Natural killer cell (primary cell): ENCODE measurements around the gene OSTF1. TPM values are rescaled to one million over a fixed set of nuclear protein-coding genes. Genes with fewer than 3 reads are reported as not detected.

Experiments
- ATAC-seq, 3 donors: fragments of 150-1000 bp in 2 of 3; fragments of 200-7000 bp in 1 of 3; cut with Tn5 transposase; 1 replicate in 1 of 3; 2 replicates in 2 of 3; pipeline ENCODE4 v1.10.0; 2021; ENCODE audit warnings: mild to moderate bottlenecking in 2 of 3, moderate library complexity in 2 of 3
- DNase-seq, 2 donors: peaks; one replicate each; pipeline versions ENCODE4 v3.0.0 to v3.0.0-alpha.2; 2013 to 2021; ENCODE audit warnings: mixed read lengths in 1 of 2
- H3K27ac ChIP-seq: one replicate; pipeline ENCODE4 v1.5.1; 2013; ENCODE audit warnings: mild to moderate bottlenecking, low read length
- H3K27me3 ChIP-seq: one replicate; pipeline ENCODE4 v1.6.1; 2013; ENCODE audit warnings: low read length; ENCODE audit not compliant: control insufficient read depth, insufficient read depth
- H3K36me3 ChIP-seq: one replicate; pipeline ENCODE4 v1.6.1; 2013; ENCODE audit warnings: low read length; ENCODE audit not compliant: control insufficient read depth, insufficient read depth
- H3K4me1 ChIP-seq: one replicate; pipeline ENCODE4 v1.6.1; 2013; ENCODE audit warnings: low read length; ENCODE audit not compliant: control insufficient read depth, insufficient read depth
- H3K4me3 ChIP-seq: one replicate; pipeline ENCODE4 v1.5.1; 2013; ENCODE audit warnings: low read length
- H3K9me3 ChIP-seq: one replicate; pipeline ENCODE4 v1.6.1; 2013; ENCODE audit warnings: low read length; ENCODE audit not compliant: control insufficient read depth, insufficient read depth
- H3K27ac Mint-ChIP-seq, 2 donors: one replicate each; pipeline ENCODE4 v1.8.0; 2022; ENCODE audit warnings: mild to moderate bottlenecking in 2 of 2, mixed read lengths in 2 of 2, moderate library complexity in 1 of 2
- H3K27me3 Mint-ChIP-seq, 2 donors: one replicate each; pipeline ENCODE4 v1.8.0; 2022; ENCODE audit warnings: low read depth in 2 of 2, mixed read lengths in 2 of 2
- H3K36me3 Mint-ChIP-seq: one replicate; pipeline ENCODE4 v1.8.0; 2022; ENCODE audit warnings: mixed read lengths
- H3K4me1 Mint-ChIP-seq, 2 donors: one replicate each; pipeline ENCODE4 v1.8.0; 2022; ENCODE audit warnings: mixed read lengths in 2 of 2
- H3K4me3 Mint-ChIP-seq: one replicate; pipeline ENCODE4 v1.8.0; 2022; ENCODE audit warnings: mild to moderate bottlenecking, moderate library complexity, mixed read lengths
- H3K9me3 Mint-ChIP-seq, 2 donors: one replicate each; pipeline ENCODE4 v1.8.0; 2022; ENCODE audit warnings: mixed read lengths in 2 of 2
- WGBS: methylation state at CpG from one replicate; pipeline ENCODE4 v1.1.7; 2013; ENCODE audit warnings: missing lambda C conversion rate; ENCODE audit not compliant: insufficient coverage; 5-methylcytosine and 5-hydroxymethylcytosine counted together
- intact Hi-C: fragments of 100-400 bp; cut with micrococcal nuclease; formaldehyde crosslinking; loops from one replicate; pipeline ENCODE4 v1.14.2; 2022
- total RNA-seq, 4 donors: library from RNA; stranded (reverse); fragments of 120-200 nt in 1 of 4; gene quantifications; one replicate each; pipeline versions ENCODE4 v1.2.3 to v1.2.4, GENCODE V29; 2013 to 2022
- TF ChIP-seq, protein P1 (sequence below): fragments of 200-600 bp; IDR thresholded peaks from one replicate; pipeline ENCODE4 v1.8.0; 2022; ENCODE audit warnings: antibody characterized with exemption

The OSTF1 gene
- total RNA-seq, 3 donors from 2014 or later (not counting 1 experiment from before 2014, with no cell fraction given): 140 to 187 (median 177) TPM

DNA sequence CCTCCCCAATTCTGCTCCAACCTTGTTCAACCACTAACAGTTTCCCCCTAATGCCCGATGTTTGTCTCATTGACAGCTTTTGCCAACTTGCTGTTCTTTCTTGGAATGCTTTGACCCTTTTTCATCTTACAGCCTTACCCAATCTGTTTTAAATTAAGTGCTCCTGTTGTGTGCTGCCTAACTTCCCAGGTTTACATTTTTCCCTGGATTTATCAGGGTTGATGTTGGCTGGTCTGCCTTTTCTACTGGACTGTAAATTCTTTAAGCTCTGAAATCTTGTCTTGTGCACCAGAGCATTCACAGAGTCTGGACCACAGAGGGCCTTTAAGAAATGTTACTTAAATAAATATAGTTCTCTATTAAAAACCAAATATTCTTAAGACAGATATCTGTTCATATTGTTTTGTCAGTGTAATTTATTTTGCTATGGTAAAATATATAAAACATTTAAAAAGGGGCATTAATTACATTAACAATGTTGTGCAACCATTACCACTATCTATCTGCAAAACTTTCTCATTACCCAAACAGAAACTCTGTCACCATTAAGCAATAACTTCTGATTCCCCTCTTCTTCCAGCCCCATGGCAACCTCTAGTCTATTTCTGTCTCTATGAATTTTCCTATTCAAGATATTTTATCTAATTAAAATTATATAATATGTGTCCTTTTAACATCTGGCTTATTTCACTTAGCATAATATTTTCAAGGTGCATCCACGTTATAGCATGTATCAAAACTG lies 73.0 kb downstream of the OSTF1 start:
- DNase-seq: no peak
- Mint-ChIP-seq H3K4me1 (peaks cover 27 to 29% of the 10 kb centered on the region in 2 donors), H3K27ac (peak overlapping the region; percentile 56), H3K36me3 (peaks cover 15% of the 10 kb centered on the region), H3K4me3 (no peak overlapping the region), H3K27me3 (no peaks in the 10 kb centered on the region), H3K9me3 (no peaks in the 10 kb centered on the region)
- Histone ChIP-seq H3K4me3 (no peak overlapping the region), H3K27me3 (no peaks in the 10 kb centered on the region), H3K9me3 (no peaks in the 10 kb centered on the region), H3K4me1 (peaks cover 2% of the 10 kb centered on the region), H3K27ac (no peak overlapping the region), H3K36me3 (peaks cover 10% of the 10 kb centered on the region)
- no peak for ATAC-seq
- intact Hi-C loops: no loop called here
- TF ChIP-seq, protein P1, sequence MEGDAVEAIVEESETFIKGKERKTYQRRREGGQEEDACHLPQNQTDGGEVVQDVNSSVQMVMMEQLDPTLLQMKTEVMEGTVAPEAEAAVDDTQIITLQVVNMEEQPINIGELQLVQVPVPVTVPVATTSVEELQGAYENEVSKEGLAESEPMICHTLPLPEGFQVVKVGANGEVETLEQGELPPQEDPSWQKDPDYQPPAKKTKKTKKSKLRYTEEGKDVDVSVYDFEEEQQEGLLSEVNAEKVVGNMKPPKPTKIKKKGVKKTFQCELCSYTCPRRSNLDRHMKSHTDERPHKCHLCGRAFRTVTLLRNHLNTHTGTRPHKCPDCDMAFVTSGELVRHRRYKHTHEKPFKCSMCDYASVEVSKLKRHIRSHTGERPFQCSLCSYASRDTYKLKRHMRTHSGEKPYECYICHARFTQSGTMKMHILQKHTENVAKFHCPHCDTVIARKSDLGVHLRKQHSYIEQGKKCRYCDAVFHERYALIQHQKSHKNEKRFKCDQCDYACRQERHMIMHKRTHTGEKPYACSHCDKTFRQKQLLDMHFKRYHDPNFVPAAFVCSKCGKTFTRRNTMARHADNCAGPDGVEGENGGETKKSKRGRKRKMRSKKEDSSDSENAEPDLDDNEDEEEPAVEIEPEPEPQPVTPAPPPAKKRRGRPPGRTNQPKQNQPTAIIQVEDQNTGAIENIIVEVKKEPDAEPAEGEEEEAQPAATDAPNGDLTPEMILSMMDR: no peak
- 100% methylated on average over 1 of the region's 2 CpGs for WGBS

DNA sequence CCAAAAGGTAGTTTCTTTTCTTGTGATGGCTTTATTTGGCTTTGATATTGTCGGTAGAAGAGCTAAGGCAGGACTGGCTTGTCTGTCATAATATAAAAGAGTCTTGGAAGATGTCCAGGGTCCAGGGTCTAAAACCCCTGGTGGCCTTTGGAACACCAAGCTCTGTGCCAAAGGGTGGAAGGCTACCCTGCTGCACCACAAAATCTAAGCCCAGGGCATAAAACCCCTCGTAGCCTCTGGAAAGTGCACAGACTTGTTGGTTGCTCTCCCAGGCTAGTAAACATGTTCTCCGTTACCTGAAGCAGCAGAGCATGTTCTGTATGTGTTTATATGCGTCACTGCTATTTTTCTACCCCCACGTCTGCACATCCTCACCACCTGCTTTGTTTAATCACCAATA lies 75.5 kb downstream of the OSTF1 start:
- H3K27ac ChIP-seq: no peak overlapping the region
- ATAC-seq (no peak), DNase-seq (no peak)
- Mint-ChIP-seq H3K27me3 (no peaks in the 10 kb centered on the region), H3K4me1 (peaks cover 29 to 37% of the 10 kb centered on the region in 2 donors), H3K9me3 (peaks cover 0 to 5% of the 10 kb centered on the region in 2 donors), H3K36me3 (peaks cover 33% of the 10 kb centered on the region), H3K27ac (peak overlapping the region; percentile 49 to 65), H3K4me3 (no peak overlapping the region)
- WGBS: 96% methylated on average over 5 of the region's 5 CpGs
- no peaks in the 10 kb centered on the region for H3K9me3 ChIP-seq
- no peaks in the 10 kb centered on the region for H3K4me1 ChIP-seq
- H3K36me3 ChIP-seq: peaks cover 21% of the 10 kb centered on the region
- TF ChIP-seq, protein P1: no peak
- intact Hi-C loops: no loop called here
- H3K4me3 ChIP-seq: no peak overlapping the region
- H3K27me3 ChIP-seq: no peaks in the 10 kb centered on the region

DNA sequence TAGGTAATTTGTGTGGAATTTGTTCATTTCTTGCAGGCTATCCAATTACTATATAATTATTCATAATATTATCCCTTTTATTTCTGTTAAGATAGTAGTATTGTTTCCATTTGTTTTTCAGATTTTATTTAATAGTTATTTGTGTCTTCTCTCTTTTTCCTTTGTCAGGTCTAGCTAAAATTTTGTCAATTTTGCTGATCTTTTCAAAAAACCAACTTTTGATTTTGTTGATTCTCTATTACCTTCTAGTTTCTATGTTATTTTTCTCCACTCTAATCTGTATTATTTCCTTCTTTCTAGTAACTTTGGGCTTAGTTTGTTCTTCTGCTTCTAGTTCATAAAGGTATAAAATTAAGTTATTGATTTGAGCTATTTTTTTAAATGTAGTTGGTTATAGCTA lies 76.3 kb downstream of the OSTF1 start:
- intact Hi-C loops: no loop called here
- ATAC-seq: no peak
- H3K4me3 Mint-ChIP-seq: no peak overlapping the region
- no peak overlapping the region for H3K27ac ChIP-seq
- H3K27me3 Mint-ChIP-seq: no peaks in the 10 kb centered on the region
- no peaks in the 10 kb centered on the region for H3K27me3 ChIP-seq
- peaks cover 38% of the 10 kb centered on the region for H3K36me3 Mint-ChIP-seq
- no peaks in the 10 kb centered on the region for H3K9me3 ChIP-seq
- H3K4me1 ChIP-seq: no peaks in the 10 kb centered on the region
- H3K4me1 Mint-ChIP-seq: peaks cover 29 to 43% of the 10 kb centered on the region in 2 donors
- no peak overlapping the region for H3K4me3 ChIP-seq
- H3K36me3 ChIP-seq: peaks cover 24% of the 10 kb centered on the region
- peaks cover 0 to 5% of the 10 kb centered on the region in 2 donors for H3K9me3 Mint-ChIP-seq
- peak overlapping the region; percentile 49 to 65 for H3K27ac Mint-ChIP-seq
- DNase-seq: no peak
- TF ChIP-seq, protein P1: no peak

DNA sequence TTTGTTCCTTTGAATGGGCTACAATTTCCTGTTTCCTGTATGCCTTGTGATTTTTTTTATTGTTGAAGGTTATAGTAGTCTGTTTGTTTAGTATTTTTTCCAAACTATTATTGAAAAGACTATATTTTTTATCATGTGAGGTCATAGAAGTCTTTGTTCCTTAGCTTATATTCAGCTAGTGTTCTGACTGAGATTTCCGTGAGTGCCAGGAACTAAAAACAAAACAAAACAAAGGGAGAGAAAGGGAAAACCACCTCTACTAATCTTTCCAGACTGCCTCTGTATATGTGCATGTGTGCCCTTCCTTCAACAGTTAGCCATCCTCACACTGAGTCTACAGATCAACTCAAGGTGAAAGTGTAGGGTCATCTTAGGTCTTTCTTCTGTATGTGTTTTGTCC lies 79.0 kb downstream of the OSTF1 start:
- TF ChIP-seq, protein P1: no peak
- H3K36me3 ChIP-seq: peaks cover 31% of the 10 kb centered on the region

More for the DNA sequence above, 79.0 kb downstream of the OSTF1 start:
- intact Hi-C loops: no loop called here
- Mint-ChIP-seq H3K27ac (peak overlapping the region; percentile 61 to 80), H3K36me3 (peaks cover 40% of the 10 kb centered on the region), H3K4me3 (no peak overlapping the region), H3K4me1 (peaks cover 30 to 57% of the 10 kb centered on the region in 2 donors), H3K9me3 (peaks cover 0 to 5% of the 10 kb centered on the region in 2 donors), H3K27me3 (no peaks in the 10 kb centered on the region)
- no peaks in the 10 kb centered on the region for H3K27me3 ChIP-seq
- H3K9me3 ChIP-seq: no peaks in the 10 kb centered on the region
- WGBS: 100% methylated on average over 1 of the region's 1 CpG
- no peak overlapping the region for H3K4me3 ChIP-seq
- no peak overlapping the region for H3K27ac ChIP-seq
- peaks cover 4% of the 10 kb centered on the region for H3K4me1 ChIP-seq
- ATAC-seq: no peak
- no peak for DNase-seq
